OCI-LY7 (cell line): ENCODE data around the gene VWA8. TPM values are rescaled to one million over a fixed set of nuclear protein-coding genes. Genes with fewer than 3 reads are reported as not detected.
"Not testable (repeated sequence)": the region's sequence is repeated elsewhere in the genome, so short reads cannot be mapped to it uniquely, and the experiment has no call there.

Source experiments
- BruUV-seq: library from RNA; stranded (reverse); fragments of 400-500 nt; replicated peaks from 2 replicates; lab custom pipeline; 2021; lab: Mats Ljungman, UMichigan
- CTCF ChIA-PET: fragments of 300-600 bp; sonication (Branson Sonifier 250); formaldehyde crosslinking; loops from one replicate; lab custom pipeline; 2022; ENCODE audit warnings: antibody characterized with exemption; ENCODE audit not compliant: unreplicated experiment; lab: Charles Lee
- POLR2A ChIA-PET: fragments of 300-600 bp; sonication (Branson Sonifier 250); formaldehyde crosslinking; loops from one replicate; lab custom pipeline; 2022; ENCODE audit warnings: antibody characterized with exemption; lab: Charles Lee
- DNase-seq: peaks from one replicate; pipeline ENCODE4 v3.0.0-alpha.2; 2015; ENCODE audit warnings: low spot score
- H2AFZ ChIP-seq: fragments of 200-600 bp; sonication (generic), shearing (Covaris generic); 2 replicates; pipeline ENCODE4 v1.6.1; 2014; ENCODE audit warnings: mild to moderate bottlenecking, antibody characterized with exemption, low read length, moderate library complexity
- H3K27ac ChIP-seq: fragments of 200-600 bp; sonication (generic); 2 replicates; pipeline ENCODE4 v1.5.1; 2014; ENCODE audit warnings: mixed run types, low read depth, mild to moderate bottlenecking, moderate library complexity, low read length, inconsistent platforms; ENCODE audit not compliant: poor library complexity, severe bottlenecking
- H3K36me3 ChIP-seq: fragments of 200-600 bp; sonication (generic); 2 replicates; pipeline ENCODE4 v1.6.1; 2014; ENCODE audit warnings: mild to moderate bottlenecking, antibody characterized with exemption, low read length, moderate library complexity, mixed read lengths; ENCODE audit not compliant: insufficient read depth
- H3K4me1 ChIP-seq: fragments of 200-600 bp; sonication (generic); 2 replicates; pipeline ENCODE4 v1.5.1; 2014; ENCODE audit warnings: mild to moderate bottlenecking, low read length; ENCODE audit not compliant: insufficient read depth, poor library complexity, severe bottlenecking
- H3K4me2 ChIP-seq: fragments of 200-600 bp; sonication (generic); 2 replicates; pipeline ENCODE4 v1.6.1; 2014; ENCODE audit warnings: mild to moderate bottlenecking, low read length
- H3K4me3 ChIP-seq: fragments of 200-600 bp; sonication (generic); 2 replicates; pipeline ENCODE4 v1.5.1; 2014; ENCODE audit warnings: mild to moderate bottlenecking, low read depth, low read length; ENCODE audit not compliant: poor library complexity, severe bottlenecking
- H3K79me2 ChIP-seq: fragments of 200-600 bp; sonication (generic); 2 replicates; pipeline ENCODE4 v1.6.1; 2016; ENCODE audit warnings: low read depth, mild to moderate bottlenecking, low read length, moderate library complexity, mixed read lengths; ENCODE audit not compliant: insufficient read depth
- H3K9me2 ChIP-seq: fragments of 200-600 bp; sonication (generic); 2 replicates; pipeline ENCODE4 v1.6.1; 2016; ENCODE audit warnings: mild to moderate bottlenecking, low read length, mixed read lengths; ENCODE audit not compliant: insufficient read depth
- H3K9me3 ChIP-seq: fragments of 200-600 bp; sonication (generic); 2 replicates; pipeline ENCODE4 v1.6.1; 2014; ENCODE audit warnings: mild to moderate bottlenecking, mixed run types, low read length, mixed read lengths
- H4K20me1 ChIP-seq: fragments of 200-600 bp; sonication (generic); 2 replicates; pipeline ENCODE4 v1.6.1; 2014; ENCODE audit warnings: mild to moderate bottlenecking, antibody characterized with exemption, low read length, moderate library complexity, mixed read lengths; ENCODE audit not compliant: insufficient read depth
- EZH2phosphoT487 ChIP-seq: fragments of 200-600 bp; sonication (generic); IDR thresholded peaks from 2 replicates; pipeline ENCODE4 v1.6.1; 2018; ENCODE audit warnings: low read depth, borderline replicate concordance, mild to moderate bottlenecking, mixed run types, antibody characterized with exemption, low read length, moderate library complexity, mixed read lengths
- intact Hi-C: fragments of 100-400 bp; cut with micrococcal nuclease; formaldehyde crosslinking; loops from one replicate; pipeline ENCODE4 v1.10.0; 2022; ENCODE audit not compliant: unreplicated experiment
- total RNA-seq, 2 experiments: library from RNA; depleted of rRNA in 1 of 2; stranded (reverse); fragments of >200 nt in 1 of 2; shearing (Covaris generic) in 1 of 2; gene quantifications; 2 replicates each; pipeline ENCODE4 v1.2.3, GENCODE V29; 2014 to 2022
- TF ChIP-seq, protein P1 (sequence below): fragments of 200-600 bp; sonication (generic); conservative IDR thresholded peaks from 2 replicates; pipeline ENCODE4 v1.5.1; 2014; ENCODE audit warnings: mild to moderate bottlenecking, antibody characterized with exemption, low read length, moderate library complexity, mixed read lengths

The VWA8 gene
- total RNA-seq, 2 experiments from 2014 or later: 26.4 to 31.5 TPM

DNA sequence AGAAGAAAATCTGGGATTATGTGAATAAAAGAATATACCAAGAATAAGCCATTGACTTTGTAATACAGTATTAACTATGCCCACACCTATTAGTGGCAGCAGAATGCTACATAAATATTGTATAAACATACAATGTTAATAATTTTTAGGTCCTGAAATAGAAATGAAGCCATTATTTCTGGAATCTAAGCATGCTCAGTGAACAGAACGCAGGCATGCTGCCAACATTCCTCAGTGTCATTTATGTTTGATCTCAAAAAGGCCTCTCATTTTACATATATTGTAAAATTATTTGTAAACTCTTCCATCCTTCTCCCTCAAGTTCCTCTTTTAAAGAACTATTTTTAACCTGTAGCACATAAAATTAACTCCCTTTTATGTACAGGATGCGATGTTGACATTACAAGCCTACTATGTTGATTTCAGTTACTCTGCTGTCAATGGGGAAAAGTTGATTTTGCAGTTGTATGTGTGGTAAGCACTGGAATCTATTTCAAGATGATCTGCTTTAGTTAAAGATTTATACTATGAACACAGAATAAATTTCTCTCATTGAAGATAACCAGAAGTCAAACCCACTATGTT is 118.8 kb downstream of the VWA8 start:
- ChIA-PET CTCF (no interaction called here), POLR2A (interaction anchor here (0.6 kb wide), 1 partner anchor 13 kb away, joined by 3 read pairs; no protein-coding TSS in a partner anchor)
- H3K4me3 ChIP-seq: no peak overlapping the region
- H3K27ac ChIP-seq: no peak overlapping the region
- no peak for DNase-seq
- H3K4me2 ChIP-seq: peak overlapping the region; percentile 20; the same call in 1 of the 2 replicates
- TF ChIP-seq EZH2phosphoT487: no peak
- TF ChIP-seq, protein P1, sequence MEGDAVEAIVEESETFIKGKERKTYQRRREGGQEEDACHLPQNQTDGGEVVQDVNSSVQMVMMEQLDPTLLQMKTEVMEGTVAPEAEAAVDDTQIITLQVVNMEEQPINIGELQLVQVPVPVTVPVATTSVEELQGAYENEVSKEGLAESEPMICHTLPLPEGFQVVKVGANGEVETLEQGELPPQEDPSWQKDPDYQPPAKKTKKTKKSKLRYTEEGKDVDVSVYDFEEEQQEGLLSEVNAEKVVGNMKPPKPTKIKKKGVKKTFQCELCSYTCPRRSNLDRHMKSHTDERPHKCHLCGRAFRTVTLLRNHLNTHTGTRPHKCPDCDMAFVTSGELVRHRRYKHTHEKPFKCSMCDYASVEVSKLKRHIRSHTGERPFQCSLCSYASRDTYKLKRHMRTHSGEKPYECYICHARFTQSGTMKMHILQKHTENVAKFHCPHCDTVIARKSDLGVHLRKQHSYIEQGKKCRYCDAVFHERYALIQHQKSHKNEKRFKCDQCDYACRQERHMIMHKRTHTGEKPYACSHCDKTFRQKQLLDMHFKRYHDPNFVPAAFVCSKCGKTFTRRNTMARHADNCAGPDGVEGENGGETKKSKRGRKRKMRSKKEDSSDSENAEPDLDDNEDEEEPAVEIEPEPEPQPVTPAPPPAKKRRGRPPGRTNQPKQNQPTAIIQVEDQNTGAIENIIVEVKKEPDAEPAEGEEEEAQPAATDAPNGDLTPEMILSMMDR: no peak
- peaks cover 15% of the 10 kb centered on the region for H3K4me1 ChIP-seq
- H3K9me2 ChIP-seq: no peaks in the 10 kb centered on the region
- H4K20me1 ChIP-seq: no peaks in the 10 kb centered on the region
- no peak overlapping the region for H2AFZ ChIP-seq
- intact Hi-C loops: no loop called here
- H3K79me2 ChIP-seq: no peaks in the 10 kb centered on the region
- H3K36me3 ChIP-seq: peaks cover 20% of the 10 kb centered on the region; the same call in 1 of the 2 replicates
- BruUV-seq: no TSS peak
- no peaks in the 10 kb centered on the region for H3K9me3 ChIP-seq

DNA sequence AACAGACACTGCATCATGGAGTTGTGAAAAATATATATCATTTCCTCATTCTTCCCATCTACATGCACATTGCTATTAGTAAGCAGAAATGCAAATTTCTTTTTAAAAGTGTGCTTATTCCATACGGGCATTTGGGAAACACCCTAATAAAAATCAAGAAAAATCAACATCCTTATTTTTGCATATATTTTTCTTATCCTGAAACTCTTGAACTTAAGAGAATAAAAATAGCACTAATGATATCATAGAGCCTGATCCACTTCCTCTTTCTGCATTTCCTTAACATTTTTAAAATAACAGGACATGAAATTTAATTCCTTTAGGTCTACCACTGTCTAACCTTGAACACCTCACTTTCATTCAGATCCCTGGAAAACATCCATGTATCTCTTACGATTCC is 123.3 kb downstream of the VWA8 start:
- Histone ChIP-seq H3K79me2 (no peaks in the 10 kb centered on the region), H3K36me3 (peaks cover 17% of the 10 kb centered on the region), H3K4me1 (peaks cover 15% of the 10 kb centered on the region), H3K4me2 (no peak overlapping the region), H3K4me3 (no peak overlapping the region), H2AFZ (no peak overlapping the region), H3K9me3 (no peaks in the 10 kb centered on the region), H4K20me1 (no peaks in the 10 kb centered on the region), H3K27ac (no peak overlapping the region), H3K9me2 (no peaks in the 10 kb centered on the region)
- BruUV-seq: no TSS peak
- TF ChIP-seq EZH2phosphoT487: no peak
- TF ChIP-seq, protein P1: no peak
- CTCF ChIA-PET: no interaction called here
- intact Hi-C loops: no loop called here
- POLR2A ChIA-PET: interaction anchor here (0.5 to 0.7 kb wide), 5 partner anchors 28 to 1934 kb away, joined by 3 to 5 read pairs (median 3); no protein-coding TSS in a partner anchor
- DNase-seq: no peak

DNA sequence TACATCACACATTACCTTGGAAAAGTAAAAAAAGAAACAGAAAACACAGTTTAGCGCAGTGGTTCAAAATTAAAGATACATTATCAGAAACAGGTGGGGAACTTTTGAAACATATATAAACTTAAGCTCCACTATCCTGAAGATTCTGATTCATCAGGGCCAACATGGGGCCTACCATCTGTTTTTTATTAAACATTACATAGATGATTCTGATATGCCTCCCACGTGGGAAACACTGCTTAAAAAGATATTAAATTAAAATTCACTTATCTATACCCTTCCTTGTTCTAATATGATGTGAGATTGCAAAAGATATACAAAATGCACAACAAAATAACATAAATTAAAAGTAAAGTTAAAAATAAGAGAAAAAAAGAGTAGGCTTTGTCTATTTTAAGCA is 125.0 kb downstream of the VWA8 start:
- Histone ChIP-seq H3K9me3 (no peaks in the 10 kb centered on the region), H2AFZ (no peak overlapping the region), H3K4me2 (no peak overlapping the region), H3K79me2 (no peaks in the 10 kb centered on the region), H3K27ac (no peak overlapping the region), H3K4me1 (peaks cover 8% of the 10 kb centered on the region), H3K36me3 (peaks cover 13% of the 10 kb centered on the region), H4K20me1 (no peaks in the 10 kb centered on the region), H3K9me2 (no peaks in the 10 kb centered on the region), H3K4me3 (no peak overlapping the region)
- ChIA-PET CTCF (no interaction called here), POLR2A (interaction anchor here (0.7 to 1.2 kb wide), 2 partner anchors 19 to 51 kb away, joined by 3 read pairs; no protein-coding TSS in a partner anchor)
- intact Hi-C loops: no loop called here
- TF ChIP-seq, protein P1: no peak
- no peak for TF ChIP-seq EZH2phosphoT487
- no TSS peak for BruUV-seq
- DNase-seq: no peak

DNA sequence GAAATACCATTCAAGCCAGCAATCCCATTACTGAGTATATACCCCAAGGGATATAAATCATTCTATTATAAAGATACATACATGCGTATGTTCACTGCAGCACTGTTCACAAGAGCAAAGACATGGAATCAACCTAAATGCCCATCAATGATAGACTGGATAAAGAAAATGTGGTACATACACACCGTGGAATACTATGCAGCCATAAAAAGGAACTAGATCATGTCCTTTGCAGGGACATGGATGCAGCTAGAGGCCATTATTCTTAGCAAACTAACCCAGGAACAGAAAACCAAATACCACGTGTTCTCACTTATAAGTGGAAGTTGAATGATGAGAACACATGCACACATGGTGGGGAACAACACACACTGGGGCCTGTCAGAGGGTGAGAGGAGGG is 126.2 kb downstream of the VWA8 start:
- H3K9me3 ChIP-seq, BruUV-seq, H3K4me1 ChIP-seq, H4K20me1 ChIP-seq, CTCF ChIA-PET, H3K79me2 ChIP-seq, H3K27ac ChIP-seq, H3K4me3 ChIP-seq, DNase-seq, H3K4me2 ChIP-seq, H3K9me2 ChIP-seq, POLR2A ChIA-PET, intact Hi-C loops, H2AFZ ChIP-seq: not testable (repeated sequence)
- H3K36me3 ChIP-seq: peaks cover 17% of the 10 kb centered on the region
